ENCODE results near the gene SERF2.

DNA sequence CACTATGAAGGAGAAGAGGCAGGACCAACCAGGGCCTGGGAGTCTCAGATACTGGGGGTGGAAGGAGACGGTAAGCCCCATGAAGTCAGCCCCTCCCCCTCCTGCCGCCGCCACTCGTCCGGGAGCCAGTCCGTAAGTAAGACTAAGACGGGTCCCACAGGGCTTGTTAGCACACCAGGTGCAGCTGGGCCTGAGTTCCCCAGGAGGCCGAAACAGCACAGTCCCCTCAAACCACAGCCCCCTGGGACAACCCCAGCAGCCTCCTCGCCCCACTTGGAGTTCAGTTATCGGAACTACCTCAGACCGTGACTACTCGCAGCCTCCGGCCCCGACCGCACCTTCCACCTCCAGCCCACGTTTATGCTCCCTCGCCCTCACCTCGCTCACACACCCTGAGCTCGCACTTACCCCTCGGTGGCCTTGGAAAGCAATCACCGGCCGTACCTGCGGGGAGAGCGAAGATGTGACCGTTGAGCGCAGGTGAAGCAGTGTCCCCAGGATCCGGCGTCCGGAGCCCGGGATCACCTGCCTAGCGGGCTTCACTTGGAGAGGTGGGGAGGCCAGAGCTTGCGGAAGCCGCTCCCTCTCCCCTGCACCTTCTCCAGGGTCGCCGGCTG is 15.9 kb upstream of the SERF2 start:
- TF ChIP-seq CTCF (IDR thresholded peaks at IDR 0.05): no peak
- TF ChIP-seq POLR2AphosphoS5 (IDR thresholded peaks at IDR 0.05): no peak
- TF ChIP-seq POLR2A (IDR thresholded peaks at IDR 0.05): no peak

Data from prostate gland (tissue), 2 donors.